NT2/D1 (cell line): ENCODE measurements around the gene ABCF3.

ENCODE experiments used
- DNase-seq: peaks from one replicate; pipeline ENCODE4 v3.0.0-alpha.2; 2011; ENCODE audit warnings: low read depth, low spot score
- H3K27me3 ChIP-seq: 2 replicates; pipeline ENCODE4 v1.6.0; 2011; ENCODE audit warnings: mild to moderate bottlenecking; ENCODE audit not compliant: insufficient read length, insufficient read depth
- H3K36me3 ChIP-seq: 2 replicates; pipeline ENCODE4 v1.6.1; 2011; ENCODE audit warnings: mild to moderate bottlenecking, low read length, mixed read lengths; ENCODE audit not compliant: insufficient read depth, insufficient read length
- H3K4me1 ChIP-seq: 2 replicates; pipeline ENCODE4 v1.5.1; 2011; ENCODE audit not compliant: insufficient read depth, insufficient read length
- H3K4me3 ChIP-seq: 2 replicates; pipeline ENCODE4 v1.5.1; 2011; ENCODE audit warnings: low read depth; ENCODE audit not compliant: insufficient read length
- H3K9ac ChIP-seq: 2 replicates; pipeline ENCODE4 v1.6.0; 2011; ENCODE audit warnings: low read depth; ENCODE audit not compliant: insufficient read length
- H3K9me3 ChIP-seq: 2 replicates; pipeline ENCODE4 v1.5.1; 2011; ENCODE audit warnings: mild to moderate bottlenecking, low read length; ENCODE audit not compliant: insufficient read depth
- SUZ12 ChIP-seq: IDR thresholded peaks from 2 replicates; pipeline ENCODE4 v1.6.1; 2011; ENCODE audit not compliant: insufficient read length, insufficient read depth; ENCODE audit errors: extremely low read depth
- YY1 ChIP-seq: IDR thresholded peaks from 2 replicates; pipeline ENCODE4 v1.6.1; 2011; ENCODE audit not compliant: insufficient read length, insufficient read depth
- ZNF274 ChIP-seq: IDR thresholded peaks from 2 replicates; pipeline ENCODE4 v1.6.1; 2011; ENCODE audit warnings: mild to moderate bottlenecking, low read depth, low read length

The ABCF3 gene

GRCh38 chr3:184186184-184186901, at the start of gene ABCF3:
Gene ABCF3, plus strand, starts transcription at chr3:184186199. Its CDS starts 9 bp downstream, at chr3:184186208.
- Histone ChIP-seq H3K27me3 (no peaks in the 10 kb centered on the region), H3K9me3 (no peaks in the 10 kb centered on the region), H3K4me1 (peaks cover 6% of the 10 kb centered on the region), H3K9ac (peak within 1 kb of the TSS; percentile 98), H3K36me3 (peaks cover 79% of the 10 kb centered on the region), H3K4me3 (peak within 1 kb of the TSS; percentile 98)
- TF ChIP-seq YY1 (peak; percentile 62), SUZ12 (no peak), ZNF274 (no peak)
- DNase-seq: no peak

GRCh38 chr3:184140436-184140835, 45.6 kb upstream of the ABCF3 start:
- no peak overlapping the region for H3K4me3 ChIP-seq
- no peaks in the 10 kb centered on the region for H3K27me3 ChIP-seq
- peaks cover 67% of the 10 kb centered on the region for H3K36me3 ChIP-seq
- no peaks in the 10 kb centered on the region for H3K9me3 ChIP-seq
- no peaks in the 10 kb centered on the region for H3K4me1 ChIP-seq
- no peak overlapping the region for H3K9ac ChIP-seq
- DNase-seq: no peak
- TF ChIP-seq YY1 (no peak), SUZ12 (no peak), ZNF274 (no peak)

- H3K4me1 ChIP-seq: no peaks in the 10 kb centered on the region
- no peak for TF ChIP-seq YY1
- no peak for TF ChIP-seq SUZ12
- no peak for TF ChIP-seq ZNF274
Measured at GRCh38 chr3:184142199-184142598, 43.8 kb upstream of the ABCF3 start.

GRCh38 chr3:184143327-184143726, 42.7 kb upstream of the ABCF3 start:
- no peak overlapping the region for H3K9ac ChIP-seq
- H3K9me3 ChIP-seq: no peaks in the 10 kb centered on the region
- H3K4me3 ChIP-seq: no peak overlapping the region
- DNase-seq: no peak
- no peak for TF ChIP-seq ZNF274
- TF ChIP-seq SUZ12: no peak
- TF ChIP-seq YY1: no peak
- no peaks in the 10 kb centered on the region for H3K4me1 ChIP-seq
- H3K36me3 ChIP-seq: peaks cover 70% of the 10 kb centered on the region
- no peaks in the 10 kb centered on the region for H3K27me3 ChIP-seq

More at GRCh38 chr3:184142199-184142598, 43.8 kb upstream of the ABCF3 start:
- H3K27me3 ChIP-seq: no peaks in the 10 kb centered on the region
- H3K4me3 ChIP-seq: no peak overlapping the region
- no peaks in the 10 kb centered on the region for H3K9me3 ChIP-seq
- H3K9ac ChIP-seq: no peak overlapping the region
- H3K36me3 ChIP-seq: peaks cover 78% of the 10 kb centered on the region
- no peak for DNase-seq

GRCh38 chr3:184144505-184144904, 41.5 kb upstream of the ABCF3 start:
- no peaks in the 10 kb centered on the region for H3K4me1 ChIP-seq
- peak overlapping the region; percentile 46 for H3K9ac ChIP-seq
- H3K36me3 ChIP-seq: peaks cover 75% of the 10 kb centered on the region
- TF ChIP-seq SUZ12 (no peak), YY1 (no peak), ZNF274 (no peak)
- H3K27me3 ChIP-seq: no peaks in the 10 kb centered on the region
- no peak for DNase-seq
- H3K9me3 ChIP-seq: no peaks in the 10 kb centered on the region
- H3K4me3 ChIP-seq: no peak overlapping the region

GRCh38 chr3:184145111-184145524, 40.9 kb upstream of the ABCF3 start:
- no peaks in the 10 kb centered on the region for H3K4me1 ChIP-seq
- H3K9ac ChIP-seq: peak overlapping the region; percentile 46
- no peaks in the 10 kb centered on the region for H3K9me3 ChIP-seq
- no peaks in the 10 kb centered on the region for H3K27me3 ChIP-seq
- no peak for DNase-seq
- H3K4me3 ChIP-seq: no peak overlapping the region
- TF ChIP-seq YY1: no peak
- no peak for TF ChIP-seq SUZ12
- no peak for TF ChIP-seq ZNF274
- peaks cover 72% of the 10 kb centered on the region for H3K36me3 ChIP-seq

- peaks cover 65% of the 10 kb centered on the region for H3K36me3 ChIP-seq
Measured at GRCh38 chr3:184145751-184146270, 40.2 kb upstream of the ABCF3 start.

More at GRCh38 chr3:184145751-184146270, 40.2 kb upstream of the ABCF3 start:
- DNase-seq: no peak
- Histone ChIP-seq H3K9ac (no peak overlapping the region), H3K27me3 (no peaks in the 10 kb centered on the region), H3K4me1 (no peaks in the 10 kb centered on the region), H3K9me3 (no peaks in the 10 kb centered on the region), H3K4me3 (no peak overlapping the region)
- TF ChIP-seq YY1: no peak
- no peak for TF ChIP-seq SUZ12
